NK-92 treated with Interleukin-12 subunit alpha and Interleukin-12 subunit beta, amount 100 ng/mL, for 24 hours (cell line): ENCODE measurements around the gene SMIM35.

Source experiments
- DNase-seq: peaks from one replicate; lab custom pipeline; 2025; lab: John Stamatoyannopoulos, UW

SMIM35 gene

GRCh38 chr11:118027694-118028093, 59.1 kb downstream of the SMIM35 start:
- DNase-seq: no peak

- no peak for DNase-seq
Measured at GRCh38 chr11:118021146-118021545, 65.6 kb downstream of the SMIM35 start.

- DNase-seq: no peak
Measured at GRCh38 chr11:118018401-118018800, 68.4 kb downstream of the SMIM35 start.

- DNase-seq: no peak
Measured at GRCh38 chr11:118017631-118018315, 69.0 kb downstream of the SMIM35 start.

GRCh38 chr11:118017111-118017510, 69.7 kb downstream of the SMIM35 start:
- no peak for DNase-seq

GRCh38 chr11:118016104-118016503, 70.7 kb downstream of the SMIM35 start:
- no peak for DNase-seq

- no peak for DNase-seq
Measured at GRCh38 chr11:118015385-118015841, 71.3 kb downstream of the SMIM35 start.

GRCh38 chr11:118014022-118014421, 72.7 kb downstream of the SMIM35 start:
- no peak for DNase-seq

- DNase-seq: no peak
Measured at GRCh38 chr11:118012083-118012669, 74.6 kb downstream of the SMIM35 start.

- no peak for DNase-seq
Measured at GRCh38 chr11:118010738-118011461, 75.9 kb downstream of the SMIM35 start.

GRCh38 chr11:118009864-118010737, 76.7 kb downstream of the SMIM35 start:
- no peak for DNase-seq

GRCh38 chr11:118008271-118008911, 78.4 kb downstream of the SMIM35 start:
- DNase-seq: no peak

- peak; percentile 35 for DNase-seq
Measured at GRCh38 chr11:118007563-118008270, 79.0 kb downstream of the SMIM35 start.

- DNase-seq: no peak
Measured at GRCh38 chr11:118007040-118007439, 79.7 kb downstream of the SMIM35 start.

- no peak for DNase-seq
Measured at GRCh38 chr11:118006153-118006534, 80.6 kb downstream of the SMIM35 start.

GRCh38 chr11:118005224-118006152, 81.3 kb downstream of the SMIM35 start:
- DNase-seq: no peak

GRCh38 chr11:118004543-118005223, 82.1 kb downstream of the SMIM35 start:
- no peak for DNase-seq

- no peak for DNase-seq
Measured at GRCh38 chr11:118003456-118003855, 83.3 kb downstream of the SMIM35 start.
